Measurements from ENCODE around the gene HYAL1.

The HYAL1 gene

DNA sequence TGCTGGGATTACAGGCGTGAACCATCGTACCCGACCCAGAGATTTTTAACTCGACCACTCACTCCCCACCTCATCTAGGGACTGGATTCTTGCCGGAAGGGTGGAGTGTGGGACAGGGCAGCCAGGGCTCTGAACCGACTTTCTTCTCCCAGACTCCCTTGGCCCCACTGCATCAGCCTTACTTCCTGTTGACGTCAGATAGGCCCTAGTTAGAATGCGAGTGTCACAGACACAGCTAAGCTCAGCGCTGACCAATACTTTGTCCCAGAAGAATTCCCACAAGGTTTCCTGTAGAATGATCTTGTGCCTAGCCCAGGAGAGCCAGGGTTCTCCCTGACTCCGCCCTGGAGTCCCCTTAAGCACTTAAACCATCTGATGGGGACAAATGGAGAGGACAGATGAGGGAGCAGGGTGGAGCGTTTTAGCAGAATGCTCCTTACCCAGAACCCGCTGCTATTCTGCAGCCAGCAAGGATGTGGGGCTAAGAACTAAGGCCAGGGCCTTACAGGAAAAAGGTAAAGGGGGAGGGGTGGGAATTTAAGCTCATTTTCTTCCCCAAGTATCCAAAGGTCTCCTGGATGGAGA, 30.5 kb upstream of the HYAL1 start:
- DNase-seq: no peak

DNA sequence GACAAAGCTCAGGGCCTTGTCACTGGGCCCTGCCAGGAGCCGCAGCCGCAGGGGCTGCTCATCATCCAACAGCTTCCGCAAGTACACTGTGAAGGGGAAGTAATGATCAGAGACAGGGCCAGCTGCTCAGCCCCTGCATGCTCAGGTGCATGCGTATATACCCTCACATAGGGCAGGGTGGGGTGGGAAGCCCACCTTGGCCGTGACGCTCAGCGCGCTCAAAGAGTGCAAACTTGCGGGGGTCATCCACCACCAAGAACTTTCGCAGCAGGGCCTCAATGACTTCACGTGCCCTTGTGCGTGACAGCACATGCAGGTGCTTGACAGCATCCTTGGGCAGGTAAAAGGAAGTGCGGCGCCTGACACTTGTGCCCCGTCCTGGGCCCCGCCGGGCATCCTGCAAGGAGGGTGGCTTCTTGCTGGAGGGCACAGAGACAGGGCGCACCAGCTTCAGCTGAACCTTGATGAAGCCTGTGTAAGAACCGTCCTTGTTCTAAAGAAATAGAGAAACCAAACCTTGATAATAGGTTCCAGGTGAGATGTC, 28.1 kb upstream of the HYAL1 start:
- DNase-seq: no peak

DNA sequence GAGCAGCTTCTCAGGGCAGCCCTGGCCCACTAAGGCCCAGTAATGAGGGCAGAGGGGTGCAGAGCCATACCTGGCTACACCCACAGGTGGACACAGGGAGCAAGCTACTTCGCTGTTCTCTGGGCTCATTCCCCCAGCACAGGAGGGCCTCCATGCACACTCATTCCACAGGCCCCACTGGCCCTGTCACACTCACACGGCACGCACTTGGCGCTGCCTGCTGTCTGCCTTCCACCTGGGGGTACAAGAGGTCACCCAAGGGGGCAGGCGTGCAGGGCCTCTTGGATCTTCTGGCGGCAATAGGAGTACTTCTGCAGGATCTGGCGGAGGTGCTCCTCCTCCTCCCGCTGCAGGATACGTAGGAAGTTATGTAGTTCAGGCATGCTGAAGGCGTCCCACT, 27.0 kb upstream of the HYAL1 start:
- no peak for DNase-seq

DNA sequence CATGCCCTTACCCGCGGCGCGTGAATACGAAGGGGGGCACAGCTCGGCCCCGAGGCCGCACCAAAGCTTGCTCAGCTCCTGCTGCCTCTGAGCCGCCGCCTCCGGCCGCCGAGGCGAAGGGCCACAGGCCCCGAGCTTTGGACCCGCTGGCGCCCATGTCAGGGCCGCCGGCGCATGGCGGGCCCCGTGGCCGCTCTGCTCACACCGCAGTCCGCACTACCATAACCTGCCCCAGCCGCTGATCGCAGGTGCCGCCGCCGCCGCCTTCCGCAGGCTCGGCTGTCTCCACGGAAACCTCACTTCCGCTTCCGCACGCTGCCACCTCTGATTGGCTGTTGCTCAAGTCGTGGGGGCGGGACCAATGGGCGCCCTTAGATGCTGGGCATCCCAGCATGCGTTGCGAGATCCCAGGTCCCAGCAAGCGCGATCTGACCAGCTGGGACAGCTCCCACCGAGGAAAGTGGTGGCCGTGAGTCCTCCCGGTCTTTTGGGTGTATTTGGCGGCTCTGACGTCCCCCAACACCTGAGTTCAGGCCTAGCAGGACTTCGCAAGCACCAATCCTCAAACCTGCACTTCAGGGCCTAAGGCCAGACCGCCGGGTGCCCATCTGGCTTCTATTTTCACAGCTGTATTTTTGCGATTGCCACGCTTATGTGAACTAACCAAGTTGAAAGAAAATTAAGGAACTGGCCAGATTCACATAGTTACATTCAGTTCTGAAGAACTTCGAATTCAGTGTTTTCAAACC, 24.7 kb upstream of the HYAL1 start, which contains the start of gene TUSC2:
Gene TUSC2, minus strand, starts transcription at position 281 of the 749 bp plus-strand sequence. Its CDS starts 124 bp downstream, at position 157.
- peak; percentile 91 for DNase-seq

DNA sequence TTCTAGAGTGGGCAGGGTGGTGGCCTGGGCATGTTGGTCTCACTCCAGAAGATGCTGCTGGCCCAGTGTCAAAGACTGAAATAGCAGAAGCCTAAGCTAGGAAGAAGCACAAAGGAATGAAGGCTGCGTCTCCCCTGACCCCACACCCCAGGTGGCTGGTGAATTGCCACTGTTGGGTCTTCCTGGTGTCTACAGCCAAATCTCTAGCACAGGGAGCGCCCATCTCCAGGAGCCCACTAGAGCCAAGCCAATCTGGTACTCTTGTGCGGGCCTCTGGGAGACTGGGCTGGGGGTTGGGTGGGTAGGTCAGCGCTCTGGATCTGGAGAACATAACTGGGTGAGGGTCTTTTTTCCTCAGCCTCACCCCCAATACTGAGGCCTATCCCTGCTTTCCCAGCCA, 23.8 kb upstream of the HYAL1 start:
- DNase-seq: no peak

DNA sequence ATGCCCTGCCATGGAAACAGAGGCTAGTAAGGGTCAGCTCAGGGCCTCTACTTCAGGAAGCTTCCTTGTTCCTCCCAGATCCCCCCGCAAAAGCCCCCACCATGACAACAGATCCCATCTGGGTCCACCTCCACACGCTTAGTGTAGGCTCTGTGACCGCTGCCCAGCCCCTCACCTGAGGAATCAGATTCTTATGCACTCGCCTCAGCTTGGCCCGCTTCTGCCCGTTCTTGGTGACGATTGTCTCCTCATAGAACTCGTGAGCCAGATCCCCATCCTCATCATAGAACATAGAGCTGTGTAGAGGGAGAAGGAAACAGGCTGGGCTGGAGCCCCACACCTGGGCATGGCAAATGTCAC, 22.8 kb upstream of the HYAL1 start:
- DNase-seq: no peak

DNA sequence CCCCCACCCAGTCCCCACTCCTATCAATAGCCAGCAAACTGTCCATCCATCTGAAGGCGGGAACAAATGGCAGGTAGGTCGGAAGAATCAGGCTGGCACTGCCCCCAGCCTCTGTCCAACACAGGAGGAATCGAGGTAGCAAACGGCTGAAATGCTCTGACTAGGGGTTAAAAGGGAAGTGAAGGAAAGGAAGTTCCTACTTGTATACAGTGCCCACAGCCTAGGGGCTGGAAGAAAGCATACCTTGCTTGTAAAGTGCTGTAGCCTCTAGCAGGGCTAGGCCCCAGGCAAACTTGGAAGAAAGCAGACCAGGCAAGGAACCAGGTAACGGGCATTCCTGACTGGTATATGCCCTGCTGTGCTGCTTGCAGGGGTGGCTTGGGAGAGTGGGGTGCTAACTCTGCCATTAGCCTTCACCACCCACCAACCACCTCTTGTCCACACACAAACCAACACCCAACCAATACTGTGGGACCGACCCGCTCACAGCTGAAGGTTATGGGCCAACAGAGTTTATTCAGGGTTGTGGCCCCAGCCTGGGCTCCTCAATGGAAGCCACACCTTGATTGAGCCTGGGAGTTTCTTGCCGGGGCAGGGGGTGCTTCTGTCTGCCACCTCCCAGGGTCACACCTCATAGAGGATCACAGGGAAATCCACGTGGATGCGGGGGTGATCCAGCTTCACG, 22.3 kb upstream of the HYAL1 start:
- DNase-seq: no peak

DNA sequence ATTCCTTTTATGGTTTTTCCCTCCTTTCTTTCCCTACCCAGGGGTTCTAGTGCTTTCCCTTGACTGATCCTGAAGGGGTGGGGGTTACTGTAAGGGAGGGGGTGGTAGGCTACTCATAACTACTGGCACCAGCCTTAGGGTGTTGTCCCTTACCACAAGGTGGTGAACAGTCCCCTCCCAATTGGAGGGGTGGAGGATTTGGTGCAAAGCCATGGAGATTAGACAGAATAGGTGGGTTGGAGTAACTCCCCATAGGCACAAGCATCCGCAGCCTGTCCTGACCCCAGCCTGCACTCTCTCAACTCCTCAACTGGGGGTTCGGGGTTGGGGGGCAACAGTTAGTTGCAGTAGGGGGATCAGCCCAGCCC, 21.7 kb upstream of the HYAL1 start:
- DNase-seq: no peak

DNA sequence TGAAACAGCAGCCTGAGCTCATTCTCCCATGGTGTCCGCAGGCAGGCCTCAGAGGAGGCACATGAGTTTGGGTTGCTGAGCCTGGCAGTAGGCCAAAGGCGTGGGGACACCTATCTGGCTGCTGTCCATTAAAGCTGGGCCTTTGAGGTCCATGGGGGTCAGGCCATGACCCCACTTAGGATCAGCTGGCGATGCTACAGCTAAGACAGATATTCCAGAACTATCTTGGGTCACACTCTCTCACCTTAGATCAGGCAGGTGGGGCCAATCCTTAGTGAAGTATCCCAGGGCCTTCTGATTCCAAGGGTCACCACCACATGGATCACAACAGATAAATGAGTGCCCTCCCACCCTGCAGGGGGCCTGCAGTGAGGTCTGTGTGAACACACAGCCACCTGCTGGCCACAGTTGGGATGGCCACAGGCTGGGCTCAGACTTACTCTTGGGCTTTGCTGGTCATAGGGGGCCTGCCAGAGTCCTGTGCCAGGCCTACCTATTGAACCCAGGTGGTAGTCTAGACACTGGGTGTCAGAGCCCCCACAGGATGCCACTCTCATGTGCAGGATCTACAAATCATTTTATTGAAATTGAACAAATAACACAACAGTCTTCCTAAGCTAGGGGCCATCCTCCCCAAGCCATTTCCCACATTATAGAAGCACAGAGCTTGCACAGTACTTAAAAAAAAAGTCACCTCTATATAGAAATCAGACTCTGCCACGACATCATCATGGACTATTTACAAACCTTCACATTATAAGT, 21.2 kb upstream of the HYAL1 start:
- DNase-seq: peak; percentile 41

DNA sequence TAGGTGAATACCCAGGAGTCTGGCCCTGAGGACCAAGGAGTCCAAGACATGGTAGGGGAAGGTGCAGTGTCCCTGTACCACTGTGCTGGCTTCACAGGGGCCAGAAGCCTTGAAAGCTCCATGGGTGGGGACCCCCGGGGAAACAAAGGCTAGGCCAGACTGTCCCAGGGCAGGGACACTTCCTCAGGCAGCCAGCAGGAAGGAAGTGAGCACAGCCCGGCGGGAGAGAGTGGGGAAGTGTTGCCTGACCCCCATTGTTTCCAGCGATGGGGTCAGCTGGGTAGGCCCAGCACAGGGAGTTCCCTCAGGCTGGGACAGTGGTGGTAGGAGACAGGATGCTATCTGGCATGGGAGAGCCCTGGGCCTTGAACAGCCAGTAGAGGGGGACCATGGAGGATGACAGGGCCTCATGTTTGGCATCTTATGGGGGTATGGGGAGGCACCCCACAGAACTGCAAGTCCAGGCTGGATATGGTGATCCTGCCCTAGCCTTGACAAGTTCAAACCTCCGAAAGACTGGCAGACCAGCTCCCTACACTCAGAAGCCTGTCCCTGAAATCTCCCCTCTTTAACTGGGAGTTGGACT, 20.3 kb upstream of the HYAL1 start:
- no peak for DNase-seq

DNA sequence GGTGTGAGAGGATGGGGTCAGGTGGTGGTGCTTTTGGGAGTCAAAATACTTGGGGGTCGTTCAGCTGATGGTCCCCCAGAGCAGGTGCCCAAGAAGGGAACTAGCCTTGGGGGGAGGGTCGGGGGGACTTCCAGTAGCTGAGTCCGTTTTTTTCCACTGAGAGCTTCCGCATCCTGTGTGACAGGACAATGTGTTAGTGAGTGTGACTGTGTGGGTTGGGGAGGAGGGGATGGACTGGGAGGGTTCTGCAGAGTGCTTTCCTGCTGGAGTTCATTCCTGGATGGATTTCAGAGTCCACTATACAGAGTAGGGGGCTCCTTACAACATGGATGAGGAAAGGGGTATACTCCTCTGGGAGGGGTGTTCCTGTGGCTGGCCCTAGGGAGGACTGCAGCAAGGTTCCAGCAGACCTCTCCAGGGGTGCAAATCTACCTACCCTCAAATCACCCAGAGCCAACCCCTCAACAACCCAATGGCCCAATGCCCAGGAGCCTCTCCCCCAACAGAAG, 19.8 kb upstream of the HYAL1 start:
- no peak for DNase-seq

DNA sequence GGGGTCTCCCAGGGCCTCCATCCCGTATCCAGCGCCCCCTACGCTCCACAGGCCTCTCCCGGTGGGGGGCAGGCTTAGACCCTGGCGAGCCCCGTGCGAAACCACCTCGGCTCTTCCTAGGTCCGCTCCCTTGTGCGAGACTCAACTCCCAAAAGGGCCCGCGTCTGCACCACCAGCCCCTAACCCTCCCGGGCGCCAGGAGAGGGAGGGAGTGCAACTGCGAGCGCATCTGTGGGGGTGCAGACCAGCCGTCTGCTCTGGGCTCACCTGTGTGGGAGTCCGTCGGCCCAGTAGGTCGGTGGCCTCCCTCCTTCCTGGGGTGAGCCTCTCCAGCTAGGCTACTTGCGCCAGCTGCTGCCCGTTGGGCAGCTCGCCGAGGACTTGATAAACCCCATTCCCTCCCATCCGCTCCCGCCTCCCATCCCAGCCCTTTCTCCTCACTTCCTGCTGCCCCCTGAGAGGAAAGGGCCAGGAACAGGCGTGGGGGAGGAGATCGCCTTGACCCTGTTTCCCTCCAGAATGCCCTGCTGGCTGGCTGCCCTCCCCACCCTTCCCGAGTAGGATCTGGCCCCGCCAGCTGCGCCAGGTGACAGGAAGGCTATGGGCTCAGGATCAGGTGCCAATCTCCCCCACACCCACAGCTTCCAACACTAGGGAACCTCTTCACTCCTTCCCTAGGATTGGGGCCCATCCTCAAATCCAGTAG, 19.2 kb upstream of the HYAL1 start, which contains the start of gene HYAL2:
Gene HYAL2, minus strand, starts transcription at position 360 of the 706 bp plus-strand sequence. CDS start 2,256 bp downstream, outside the sequence.
- DNase-seq: no peak

DNA sequence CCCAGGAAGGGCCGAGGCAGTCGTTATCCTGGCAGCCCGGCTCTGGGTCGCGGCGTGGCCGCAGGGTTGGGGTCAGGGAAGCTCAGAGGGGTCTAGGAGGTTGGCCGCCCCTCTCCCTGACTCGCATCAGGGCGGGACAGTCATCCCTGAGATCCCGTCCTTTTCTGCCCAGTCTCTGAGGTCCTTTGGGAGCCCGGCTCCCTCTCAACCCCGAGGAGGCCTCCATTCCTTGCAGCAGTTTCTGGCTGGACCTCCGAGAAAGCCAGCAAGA, 18.7 kb upstream of the HYAL1 start:
- no peak for DNase-seq

DNA sequence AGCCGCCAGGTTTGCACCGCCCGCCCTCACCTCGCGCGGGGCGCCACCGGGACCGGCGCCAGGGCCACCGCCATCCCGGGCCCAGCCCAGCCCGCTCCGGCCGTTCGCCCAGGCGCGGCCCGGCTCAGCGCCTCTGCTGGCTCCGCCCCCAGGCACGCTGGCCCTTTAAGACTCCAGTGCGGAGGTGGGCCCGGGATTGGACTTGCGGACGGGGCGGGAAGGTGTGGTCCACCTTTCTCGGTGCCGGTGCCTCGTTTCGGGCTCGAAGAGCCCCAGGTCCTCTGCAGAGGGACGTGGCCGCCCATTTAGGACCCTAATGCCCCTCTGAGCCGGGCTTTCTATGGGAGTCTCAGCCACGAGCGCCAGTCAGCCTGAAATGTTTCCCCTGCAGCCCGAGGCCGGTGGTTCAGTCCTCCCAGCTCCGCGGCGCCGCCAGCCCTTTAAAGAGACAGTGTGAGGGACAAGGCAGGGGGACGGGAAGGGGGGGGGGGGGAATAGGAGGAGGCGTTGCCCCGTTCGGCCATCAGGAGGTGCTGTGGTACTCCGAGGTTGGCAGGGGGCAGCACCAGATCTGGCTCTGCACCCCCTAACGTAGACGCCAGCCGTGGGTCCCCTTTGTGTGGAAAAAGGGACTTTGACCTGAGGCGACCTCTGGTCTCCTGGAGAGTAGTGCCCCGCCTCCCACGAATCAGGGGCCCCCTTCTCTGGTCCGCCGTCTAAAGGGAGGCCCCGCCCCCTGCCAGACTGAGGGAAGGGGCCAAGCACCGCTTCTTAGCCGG, 18.2 kb upstream of the HYAL1 start:
- DNase-seq: peak; percentile 77

DNA sequence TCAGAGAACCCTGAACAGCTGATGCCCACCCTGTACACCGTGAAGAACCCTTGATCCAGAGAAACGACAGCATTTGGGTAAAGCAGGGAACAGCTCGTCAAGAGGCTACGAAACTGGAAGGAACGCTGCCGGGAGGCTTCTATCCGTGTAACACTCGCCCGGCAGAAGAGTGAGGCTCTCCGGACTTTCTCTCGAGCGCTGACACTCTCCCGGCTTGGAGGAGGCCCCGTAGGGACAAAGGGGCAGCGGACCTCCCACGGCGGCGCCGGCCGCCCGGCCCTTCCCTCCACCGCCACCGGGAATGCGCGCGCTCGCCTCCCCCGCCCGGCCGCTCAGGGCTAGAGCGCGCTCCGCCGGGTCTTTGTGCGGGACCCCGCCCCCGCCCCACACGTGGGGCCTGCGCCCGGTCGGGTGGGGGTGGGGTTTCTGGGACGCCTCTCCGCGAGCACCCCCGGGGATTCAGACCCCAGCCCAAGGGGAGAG, 17.5 kb upstream of the HYAL1 start:
- DNase-seq: no peak

DNA sequence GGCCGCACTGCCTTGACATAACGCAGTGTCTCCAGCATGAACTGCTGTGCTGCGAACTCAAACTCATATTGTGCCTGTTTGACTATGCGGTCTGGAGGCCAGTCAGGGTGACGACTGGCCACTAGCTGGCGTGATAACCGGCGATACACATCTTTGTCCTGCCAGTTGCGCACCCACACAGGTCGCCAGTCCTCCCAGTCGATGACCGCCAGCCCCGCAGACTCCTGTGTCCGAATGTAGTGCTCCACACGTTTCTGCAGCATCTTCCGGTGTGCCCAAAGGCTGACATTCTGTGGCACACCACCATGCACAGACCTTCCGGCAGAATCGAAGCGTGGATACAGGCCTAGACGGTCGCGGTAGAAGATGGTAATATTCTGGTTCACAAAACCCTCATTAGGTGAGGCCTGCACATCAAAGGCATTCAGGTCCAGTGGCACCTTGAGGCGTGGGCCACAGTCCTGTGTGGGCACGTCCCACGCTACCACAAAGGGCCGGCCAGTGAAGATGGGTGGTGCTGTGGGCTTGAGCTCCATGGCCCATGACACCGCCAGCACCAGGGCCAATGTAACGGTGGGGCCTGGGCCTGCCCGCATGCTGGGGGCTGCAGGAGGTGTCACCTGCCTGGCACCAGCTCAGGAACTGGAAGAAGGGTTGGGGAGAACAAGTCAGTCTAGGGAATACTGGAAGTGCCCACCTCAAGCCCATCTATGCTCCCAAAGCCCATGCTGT, 16.7 kb upstream of the HYAL1 start:
- no peak for DNase-seq

DNA sequence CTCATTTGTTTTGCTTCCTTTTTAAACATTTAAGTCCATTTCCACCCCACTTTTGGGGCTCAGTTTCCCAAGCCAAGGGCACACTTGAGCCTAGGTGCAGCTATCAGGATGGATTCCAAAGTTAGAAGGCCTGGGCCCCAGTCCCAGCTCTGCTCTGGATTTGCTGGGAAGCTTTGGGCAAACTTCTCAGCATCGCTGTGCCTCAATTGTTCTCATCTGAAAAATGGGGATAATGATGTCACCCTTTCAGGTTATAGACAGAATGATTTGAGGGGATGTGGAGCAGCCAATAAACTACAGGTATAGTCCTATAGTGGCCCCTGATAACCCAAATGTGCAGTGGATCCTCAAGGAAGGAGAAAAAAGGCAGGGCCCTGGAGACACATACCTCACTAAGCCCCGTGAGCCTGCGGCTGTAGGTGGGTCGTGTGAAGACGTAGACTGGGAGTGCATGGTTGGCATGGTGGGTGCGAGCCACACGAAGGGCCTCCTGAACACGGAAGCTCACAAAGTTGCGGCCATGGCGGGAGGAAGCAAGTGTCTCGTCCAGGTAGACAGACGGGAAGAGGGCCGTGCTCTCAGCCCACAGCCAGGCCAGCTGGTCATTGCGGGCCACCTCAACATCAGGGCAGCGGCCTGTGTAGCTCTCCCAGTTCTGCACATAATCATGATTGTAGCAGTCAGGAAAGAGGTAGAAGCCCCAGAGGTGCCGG, 16.0 kb upstream of the HYAL1 start:
- DNase-seq: no peak

DNA sequence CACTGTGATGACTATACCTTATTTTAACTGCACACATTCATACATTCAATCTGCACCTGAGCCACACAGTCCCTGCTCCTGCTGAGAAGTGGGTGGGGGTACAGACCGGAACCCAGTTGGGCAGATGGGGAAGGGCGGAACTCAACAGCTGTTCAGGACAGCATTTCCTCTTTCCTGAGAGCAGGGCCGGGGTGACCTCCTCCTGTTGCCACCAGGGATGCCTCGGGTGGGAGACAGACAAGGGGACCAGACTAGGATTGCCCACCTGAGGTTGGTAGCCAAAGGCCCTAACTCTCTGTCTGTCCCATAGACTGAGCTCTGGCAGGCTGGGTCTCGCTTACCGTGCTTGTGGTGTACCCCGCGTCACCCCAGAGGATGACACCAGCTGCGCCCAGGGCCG, 15.2 kb upstream of the HYAL1 start:
- DNase-seq: no peak

DNA sequence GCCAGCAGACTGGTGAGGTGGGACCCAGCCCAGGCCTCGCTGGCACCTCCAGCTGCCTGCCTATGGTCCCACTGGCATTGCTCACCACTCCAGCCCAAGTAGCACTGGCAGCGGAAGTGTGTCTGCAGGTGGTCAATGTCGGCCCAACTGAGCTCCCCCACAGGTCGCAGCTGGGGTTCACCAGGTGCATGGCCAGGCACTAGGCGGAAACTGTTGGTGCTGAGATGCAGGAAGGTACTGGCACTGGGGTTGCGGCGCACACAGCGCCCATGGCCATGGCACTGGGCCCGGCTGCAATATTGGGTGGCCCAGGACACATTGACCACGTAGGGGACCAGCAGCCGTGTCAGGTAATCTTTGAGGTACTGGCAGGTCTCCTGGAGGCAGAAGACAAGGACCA, 14.8 kb upstream of the HYAL1 start:
- DNase-seq: no peak

DNA sequence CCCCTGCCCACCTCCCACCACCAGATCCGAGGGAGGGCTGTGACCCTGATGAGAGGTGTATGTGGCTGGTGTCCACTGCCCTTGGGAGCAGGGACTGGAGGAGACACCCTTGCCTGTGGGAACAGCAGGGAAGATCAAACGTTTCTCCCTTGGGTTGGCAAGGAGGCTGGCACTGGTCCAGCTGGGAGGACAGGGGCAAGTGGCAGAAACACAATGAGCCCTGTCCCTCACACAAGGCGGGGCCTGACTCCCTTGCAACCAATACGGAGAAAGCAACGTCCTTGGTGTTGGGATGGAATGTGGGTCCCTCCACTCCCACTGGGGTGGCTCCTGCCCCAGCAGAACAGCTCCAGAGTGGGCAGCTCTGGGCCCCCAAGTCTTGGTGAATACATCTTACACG, 13.9 kb upstream of the HYAL1 start:
- no peak for DNase-seq
